Body of pancreas (tissue), 4 donors: ENCODE measurements around the gene NEO1. TPM values are rescaled to one million over a fixed set of nuclear protein-coding genes. Genes with fewer than 3 reads are reported as not detected.

Source experiments
- ATAC-seq: fragments of 150-250 bp; one replicate; pipeline ENCODE4 v1.9.1; 2016
- DNase-seq, 4 donors: peaks; one replicate each; pipeline ENCODE4 v3.0.0-alpha.2; 2019
- H3K27ac ChIP-seq, 4 donors: fragments of 200-600 bp; sonication (generic); 1 replicate in 3 of 4; 2 replicates in 1 of 4; pipeline versions ENCODE4 v1.5.1 to v1.6.1; 2016 to 2019; ENCODE audit warnings: mild to moderate bottlenecking in 1 of 4, mixed read lengths in 1 of 4, moderate library complexity in 1 of 4
- H3K27me3 ChIP-seq, 2 donors: fragments of 200-600 bp; sonication (generic); one replicate each; pipeline ENCODE4 v1.6.0; 2016; ENCODE audit warnings: mild to moderate bottlenecking in 1 of 2
- H3K36me3 ChIP-seq, 2 donors: fragments of 200-600 bp; sonication (generic); replicated peaks in 1 of 2; 2 replicates each; pipeline ENCODE4 v1.5.1; 2016; ENCODE audit warnings: low read depth in 2 of 2; ENCODE audit not compliant: insufficient read depth in 1 of 2
- H3K4me1 ChIP-seq: fragments of 200-600 bp; sonication (generic); one replicate; pipeline ENCODE4 v1.6.0; 2016
- H3K4me3 ChIP-seq, 2 donors: fragments of 200-600 bp; sonication (generic); 1 replicate in 1 of 2; 2 replicates in 1 of 2; pipeline ENCODE4 v1.5.1; 2016 to 2019
- H3K9me3 ChIP-seq, 3 donors: fragments of 200-600 bp; sonication (generic); 1 replicate in 2 of 3; 2 replicates in 1 of 3; pipeline ENCODE4 v1.5.1; 2016
- CTCF ChIP-seq, 7 experiments: fragments of 450-650 bp in 4 of 7; fragments of 200-600 bp in 3 of 7; sonication (generic) in 3 of 7; IDR thresholded peaks; one replicate each; pipeline ENCODE4 v1.5.1; 2016 to 2019; ENCODE audit warnings: antibody characterized with exemption in 7 of 7
- POLR2A ChIP-seq, 3 donors: fragments of 450-650 bp; IDR thresholded peaks; one replicate each; pipeline ENCODE4 v1.6.1; 2016; ENCODE audit warnings: antibody characterized with exemption in 3 of 3, mild to moderate bottlenecking in 2 of 3
- WGBS, 2 donors: methylation state at CpG; one replicate each; pipeline ENCODE4 v1.1.5; 2017; 5-methylcytosine and 5-hydroxymethylcytosine counted together
- intact Hi-C: fragments of 100-400 bp; cut with DNase I; formaldehyde crosslinking; loops from one replicate; pipeline ENCODE4 v1.15.1; 2023
- total RNA-seq, 2 donors: library from RNA; depleted of rRNA; stranded (reverse); fragments of >200 nt; gene quantifications; one replicate each; pipeline ENCODE4 v1.1.0, GENCODE V29; 2016

Gene NEO1
- total RNA-seq, 2 donors from 2014 or later: 18.2 to 29.7 TPM

- intact Hi-C loops: no loop called here
- no peak for TF ChIP-seq POLR2A (IDR thresholded peaks at IDR 0.05)
- no peak for TF ChIP-seq CTCF (IDR thresholded peaks at IDR 0.05)
- DNase-seq (no peak), ATAC-seq (no peak)
- H3K36me3 ChIP-seq: no peaks in the 10 kb centered on the region
- no peaks in the 10 kb centered on the region for H3K9me3 ChIP-seq
- H3K4me3 ChIP-seq: no peak overlapping the region
- no peak overlapping the region for H3K27ac ChIP-seq
- 81 to 83% methylated on average over 5 of the region's 5 CpGs for WGBS, 2 donors
- no peaks in the 10 kb centered on the region for H3K27me3 ChIP-seq
- no peaks in the 10 kb centered on the region for H3K4me1 ChIP-seq
These were observed 30.1 kb upstream of the NEO1 start for GRCh38 chr15:73022161-73022560.

GRCh38 chr15:73023071-73023470 lies 29.2 kb upstream of the NEO1 start:
- Histone ChIP-seq H3K9me3 (no peaks in the 10 kb centered on the region), H3K27ac (no peak overlapping the region), H3K4me3 (no peak overlapping the region), H3K4me1 (no peaks in the 10 kb centered on the region), H3K36me3 (no peaks in the 10 kb centered on the region), H3K27me3 (no peaks in the 10 kb centered on the region)
- ATAC-seq: no peak
- no peak for TF ChIP-seq POLR2A (IDR thresholded peaks at IDR 0.05)
- intact Hi-C loops: no loop called here
- 67 to 72% methylated on average over 3 of the region's 3 CpGs for WGBS, 2 donors
- no peak for DNase-seq

- ATAC-seq (no peak), DNase-seq (no peak)
- H3K4me3 ChIP-seq: no peak overlapping the region
- H3K4me1 ChIP-seq: no peaks in the 10 kb centered on the region
- no peaks in the 10 kb centered on the region for H3K36me3 ChIP-seq
- H3K27me3 ChIP-seq: no peaks in the 10 kb centered on the region
- no peak overlapping the region for H3K27ac ChIP-seq
- H3K9me3 ChIP-seq: no peaks in the 10 kb centered on the region
- intact Hi-C loops: no loop called here
- WGBS, 2 donors: 85 to 93% methylated on average over 3 to 4 of the region's 4 CpGs
- TF ChIP-seq POLR2A (IDR thresholded peaks at IDR 0.05) (no peak), CTCF (IDR thresholded peaks at IDR 0.05) (no peak)
These were observed 28.1 kb upstream of the NEO1 start for GRCh38 chr15:73024168-73024567.

- H3K27ac ChIP-seq: no peak overlapping the region
- intact Hi-C loops: no loop called here
- DNase-seq (no peak), ATAC-seq (no peak)
- H3K4me1 ChIP-seq: no peaks in the 10 kb centered on the region
- WGBS, 2 donors: 48 to 67% methylated on average over 3 to 4 of the region's 4 CpGs
- no peaks in the 10 kb centered on the region for H3K27me3 ChIP-seq
- no peak overlapping the region for H3K4me3 ChIP-seq
- no peak for TF ChIP-seq CTCF (IDR thresholded peaks at IDR 0.05)
- no peak for TF ChIP-seq POLR2A (IDR thresholded peaks at IDR 0.05)
- H3K9me3 ChIP-seq: no peaks in the 10 kb centered on the region
- no peaks in the 10 kb centered on the region for H3K36me3 ChIP-seq
These were observed 25.7 kb upstream of the NEO1 start for GRCh38 chr15:73026511-73027054.

GRCh38 chr15:73028031-73028430 lies 24.2 kb upstream of the NEO1 start:
- no peak for DNase-seq
- Histone ChIP-seq H3K36me3 (no peaks in the 10 kb centered on the region), H3K9me3 (no peaks in the 10 kb centered on the region), H3K4me3 (no peak overlapping the region), H3K27ac (no peak overlapping the region), H3K4me1 (no peaks in the 10 kb centered on the region), H3K27me3 (no peaks in the 10 kb centered on the region)
- TF ChIP-seq CTCF (IDR thresholded peaks at IDR 0.05) (no peak), POLR2A (IDR thresholded peaks at IDR 0.05) (no peak)
- WGBS, 2 donors: 93 to 96% methylated on average over 6 of the region's 6 CpGs
- intact Hi-C loops: no loop called here
- no peak for ATAC-seq
